HepG2 (cell line): ENCODE data around the gene KLK10. TPM values are rescaled to one million over a fixed set of nuclear protein-coding genes. Genes with fewer than 3 reads are reported as not detected.

ENCODE experiments used
- AGO1 ChIP-seq: fragments of 200-400 bp; formaldehyde crosslinking; IDR thresholded peaks from 2 replicates; pipeline ENCODE4 v1.6.1; 2017; ENCODE audit warnings: mild to moderate bottlenecking, low read depth, low read length, moderate library complexity; ENCODE audit not compliant: poor library complexity, severe bottlenecking
- CENPBD1 ChIP-seq: sonication (generic); formaldehyde crosslinking; IDR thresholded peaks from 2 replicates; pipeline ENCODE4 v1.8.0; 2022; ENCODE audit warnings: missing genetic modification reagents, low read depth, mild to moderate bottlenecking, borderline replicate concordance
- CSRNP1 ChIP-seq: sonication (generic); formaldehyde crosslinking; IDR thresholded peaks from 2 replicates; pipeline ENCODE4 v1.8.1; 2023; ENCODE audit warnings: mild to moderate bottlenecking, missing genetic modification reagents
- ELF3 ChIP-seq: IDR thresholded peaks from 2 replicates; pipeline ENCODE4 v1.6.1; 2016; ENCODE audit warnings: missing genetic modification reagents, missing compliant biosample characterization
- ETV5 ChIP-seq: IDR thresholded peaks from 2 replicates; pipeline ENCODE4 v1.6.1; 2018; ENCODE audit warnings: missing biosample characterization, missing genetic modification reagents, inconsistent platforms, borderline replicate concordance
- GPN1 ChIP-seq: sonication (generic); formaldehyde crosslinking; IDR thresholded peaks from 2 replicates; pipeline ENCODE4 v1.5.1; 2020; ENCODE audit warnings: missing genetic modification reagents, borderline replicate concordance
- HNRNPL ChIP-seq: fragments of 200-400 bp; formaldehyde crosslinking; IDR thresholded peaks from 2 replicates; pipeline ENCODE4 v1.6.1; 2017; ENCODE audit warnings: mild to moderate bottlenecking, low read depth, low read length
- HNRNPUL1 ChIP-seq: fragments of 200-400 bp; formaldehyde crosslinking; IDR thresholded peaks from 2 replicates; pipeline ENCODE4 v1.6.1; 2017; ENCODE audit warnings: low read depth, mild to moderate bottlenecking, low read length, moderate library complexity
- KLF6 ChIP-seq: IDR thresholded peaks from 2 replicates; pipeline ENCODE4 v1.8.0; 2016; ENCODE audit warnings: missing biosample characterization, missing genetic modification reagents
- PATZ1 ChIP-seq: sonication (generic); formaldehyde crosslinking; IDR thresholded peaks from 2 replicates; pipeline ENCODE4 v1.4.0; 2020; ENCODE audit warnings: missing genetic modification reagents
- SOX5 ChIP-seq: IDR thresholded peaks from 2 replicates; pipeline ENCODE4 v1.6.1; 2016; ENCODE audit warnings: borderline replicate concordance
- SPEN ChIP-seq: sonication (generic); formaldehyde crosslinking; IDR thresholded peaks from 2 replicates; pipeline ENCODE4 v1.5.1; 2020; ENCODE audit warnings: low read depth, mild to moderate bottlenecking, missing genetic modification reagents
- ZBTB14 ChIP-seq: sonication (generic); formaldehyde crosslinking; IDR thresholded peaks from 2 replicates; pipeline ENCODE4 v1.4.0; 2020; ENCODE audit warnings: missing genetic modification reagents
- ZNF17 ChIP-seq: sonication (generic); formaldehyde crosslinking; IDR thresholded peaks from 2 replicates; pipeline ENCODE4 v1.5.0; 2020; ENCODE audit warnings: mild to moderate bottlenecking, missing genetic modification reagents
- ZNF281 ChIP-seq: sonication (generic); formaldehyde crosslinking; IDR thresholded peaks from 2 replicates; pipeline ENCODE4 v1.4.0; 2020; ENCODE audit warnings: missing genetic modification reagents, borderline replicate concordance
- ZNF430 ChIP-seq: sonication (generic); formaldehyde crosslinking; IDR thresholded peaks from 2 replicates; pipeline ENCODE4 v1.9.0; 2021; ENCODE audit warnings: mild to moderate bottlenecking, missing genetic modification reagents
- ZNF546 ChIP-seq: sonication (generic); formaldehyde crosslinking; conservative IDR thresholded peaks from 2 replicates; pipeline ENCODE4 v1.8.1; 2023; ENCODE audit warnings: mild to moderate bottlenecking, missing genetic modification reagents
- ZNF570 ChIP-seq: sonication (generic); formaldehyde crosslinking; IDR thresholded peaks from 2 replicates; pipeline ENCODE4 v1.4.0; 2020; ENCODE audit warnings: mild to moderate bottlenecking, missing genetic modification reagents, borderline replicate concordance
- ZNF577 ChIP-seq: sonication (generic); formaldehyde crosslinking; IDR thresholded peaks from 2 replicates; pipeline ENCODE4 v1.4.0; 2020; ENCODE audit warnings: mild to moderate bottlenecking, low read depth, missing genetic modification reagents, borderline replicate concordance
- ZNF83 ChIP-seq: sonication (generic); formaldehyde crosslinking; IDR thresholded peaks from 2 replicates; pipeline ENCODE4 v1.4.0; 2020; ENCODE audit warnings: missing genetic modification reagents, mild to moderate bottlenecking, borderline replicate concordance
- polyA plus RNA-seq, 8 experiments: library from polyadenylated mRNA; depleted of rRNA in 3 of 8; stranded (reverse) in 7 of 8; unstranded in 1 of 8; fragments of >200 nt; fragmentation: Illumina TruSeq in 4 of 8; extraction: Trizol in 4 of 8; gene quantifications; 2 replicates each; pipeline versions ENCODE4 v1.2.1 to v1.2.3, GENCODE V29; 2011 to 2016; ENCODE audit warnings: low read depth in 4 of 8, missing spikeins in 1 of 8, mixed read lengths in 1 of 8; ENCODE audit not compliant: insufficient read depth in 1 of 8
- total RNA-seq, 5 experiments: library from RNA; depleted of rRNA; stranded (reverse); fragments of >200 nt; fragmentation: Illumina TruSeq; extraction: Trizol; gene quantifications; 2 replicates each; pipeline ENCODE4 v1.2.3, GENCODE V29; 2016; ENCODE audit warnings: low read depth in 1 of 5

KLK10 gene
- total and polyA plus RNA-seq, 2 of the 13 experiments (the other 11 are each of a cell fraction or from before 2014, with no cell fraction given): not detected

- no peak for TF ChIP-seq ZBTB14
- TF ChIP-seq SPEN (CRISPR knock-in tag): no peak
- TF ChIP-seq ELF3 (CRISPR knock-in tag): no peak
- no peak for TF ChIP-seq ZNF430 (CRISPR knock-in tag)
- no peak for TF ChIP-seq ZNF577 (CRISPR knock-in tag)
- TF ChIP-seq HNRNPL: peak; percentile 63; the same call in 1 of the 2 replicates
- TF ChIP-seq ZNF570 (CRISPR knock-in tag): no peak
- TF ChIP-seq GPN1 (CRISPR knock-in tag): no peak
- TF ChIP-seq CSRNP1 (CRISPR knock-in tag): no peak
- TF ChIP-seq ZNF281 (CRISPR knock-in tag): no peak
- TF ChIP-seq ETV5 (CRISPR knock-in tag): peak; percentile 24; the same call in 1 of the 2 replicates
- TF ChIP-seq PATZ1 (CRISPR knock-in tag): peak; percentile 65
- TF ChIP-seq ZNF17 (CRISPR knock-in tag): no peak
- no peak for TF ChIP-seq AGO1
- TF ChIP-seq ZNF83 (CRISPR knock-in tag): no peak
- TF ChIP-seq SOX5 (CRISPR knock-in tag): no peak
- no peak for TF ChIP-seq HNRNPUL1
- no peak for TF ChIP-seq ZNF546 (CRISPR knock-in tag)
- no peak for TF ChIP-seq CENPBD1 (CRISPR knock-in tag)
- no peak for TF ChIP-seq KLF6
These were observed 50.1 kb downstream of the KLK10 start, which contains the start of gene KLK6 (continued) for GRCh38 chr19:50969413-50969760.
